NK-92 (cell line): ENCODE results near the gene INTS7.

Experiments used
- DNase-seq: peaks from one replicate; lab custom pipeline; 2025; ENCODE audit not compliant: unreplicated experiment; lab: John Stamatoyannopoulos, UW

INTS7 gene

DNA sequence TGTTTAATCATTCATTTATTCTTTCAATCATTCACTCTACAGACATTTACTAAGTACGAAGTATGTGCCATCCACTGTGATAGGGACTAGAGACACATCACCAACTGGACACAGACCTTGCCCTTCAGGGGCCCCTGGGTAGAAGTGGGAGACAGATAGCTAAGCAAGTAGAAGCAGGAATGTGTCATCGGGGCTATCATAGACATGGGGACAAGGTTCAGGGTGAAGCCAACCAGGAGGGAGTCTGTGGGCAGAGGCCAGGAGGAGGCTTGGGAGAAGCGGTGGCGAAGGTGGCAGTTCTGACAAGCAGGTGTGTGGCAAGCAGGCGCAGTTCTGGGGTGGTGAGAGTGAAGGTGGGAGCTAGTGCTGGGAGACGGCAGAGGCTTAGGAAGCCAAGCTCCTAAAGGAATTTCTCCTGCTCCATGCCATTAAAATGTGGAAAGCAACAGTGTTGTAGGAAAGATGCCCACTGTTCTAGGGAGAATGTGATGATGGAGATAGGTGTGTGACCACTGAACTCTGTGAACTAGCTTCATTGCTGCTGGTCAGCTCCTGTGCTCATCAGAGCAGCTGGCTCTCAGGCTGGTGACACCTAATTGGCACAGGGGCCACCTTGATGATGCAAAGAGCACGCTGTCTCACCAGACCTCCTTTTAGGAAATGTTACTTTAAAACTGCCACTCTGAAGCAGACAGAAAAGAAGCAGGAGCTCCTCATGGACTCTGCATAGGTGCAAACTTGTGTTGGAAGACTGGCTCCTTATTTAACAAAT is 125.1 kb downstream of the INTS7 start:
- no peak for DNase-seq

GRCh38 chr1:211909395-211909794 is 126.0 kb downstream of the INTS7 start:
- DNase-seq, result no peak

GRCh38 chr1:211908951-211909350 is 126.4 kb downstream of the INTS7 start:
- DNase-seq, result no peak

GRCh38 chr1:211908453-211908852 is 126.9 kb downstream of the INTS7 start:
- no peak for DNase-seq

GRCh38 chr1:211903490-211904245 is 131.7 kb downstream of the INTS7 start:
- no peak for DNase-seq

DNA sequence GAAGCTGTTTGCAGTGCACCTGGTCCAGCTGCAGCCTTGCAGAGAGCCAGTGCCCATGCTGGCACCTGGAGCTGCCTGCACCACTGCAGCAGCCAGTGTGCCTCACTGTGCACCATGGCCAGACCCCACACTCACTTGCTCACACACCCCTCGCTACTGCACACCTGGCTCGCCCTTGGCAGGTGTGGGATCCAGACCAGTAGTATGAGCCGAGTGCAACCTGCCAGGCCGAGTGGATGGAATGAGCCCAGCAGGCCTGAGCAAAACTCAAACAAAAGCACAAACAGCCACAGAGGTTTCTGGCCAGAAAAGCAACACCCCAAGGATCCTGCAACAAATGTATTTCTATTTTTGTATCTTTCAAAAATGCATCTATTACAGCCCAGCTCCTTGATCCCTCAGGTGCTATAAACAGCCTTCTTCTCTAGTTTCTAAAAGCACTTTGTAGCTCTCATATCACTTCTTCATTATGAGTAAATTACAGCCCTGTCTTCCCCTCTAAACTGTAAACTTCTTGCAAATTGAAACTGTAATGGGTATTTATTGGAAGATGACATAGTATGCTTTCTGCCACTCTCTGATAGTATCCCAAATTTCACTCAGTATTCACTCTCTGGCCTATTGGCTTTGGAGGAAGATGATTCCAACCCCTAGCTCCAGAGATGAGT is 132.6 kb downstream of the INTS7 start:
- DNase-seq, result no peak

DNA sequence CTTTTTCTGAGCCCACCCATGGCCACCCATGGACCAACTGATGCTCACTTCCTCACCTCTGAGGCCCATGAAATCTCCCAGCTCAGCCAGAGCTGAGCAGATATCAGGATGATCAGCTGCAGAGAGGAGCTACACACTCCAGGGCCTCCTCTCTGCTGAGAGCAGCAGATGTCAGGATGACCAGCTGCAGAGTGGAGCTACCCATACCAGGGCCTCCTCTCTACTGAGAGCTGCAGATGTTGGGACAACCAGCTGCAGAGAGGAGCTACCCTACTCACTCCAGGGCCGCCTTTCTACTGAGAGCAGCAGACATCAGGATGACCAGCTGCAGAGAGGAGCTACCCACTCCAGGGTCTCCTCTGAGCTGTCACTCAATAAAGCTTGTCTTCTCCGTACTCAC is 133.4 kb downstream of the INTS7 start:
- DNase-seq, result no peak

DNA sequence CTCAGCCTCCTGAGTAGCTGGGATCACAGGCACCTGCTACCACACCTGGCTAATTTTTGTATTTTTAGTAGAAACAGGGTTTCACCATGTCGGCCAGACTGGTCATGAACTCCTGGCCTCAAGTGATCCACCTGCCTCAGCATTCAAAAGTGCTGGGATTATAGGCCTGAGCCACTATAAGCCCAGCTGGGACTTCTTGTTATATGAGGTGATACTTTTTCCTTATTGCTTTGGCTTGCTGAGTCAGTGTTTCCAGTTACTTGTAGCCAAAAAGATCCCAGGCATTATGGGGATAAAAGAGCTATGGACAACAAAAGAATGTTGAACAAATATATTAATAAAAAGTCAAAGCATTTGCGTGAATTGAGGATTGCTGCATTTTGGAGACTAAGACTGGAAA is 134.9 kb downstream of the INTS7 start:
- no peak for DNase-seq

DNA sequence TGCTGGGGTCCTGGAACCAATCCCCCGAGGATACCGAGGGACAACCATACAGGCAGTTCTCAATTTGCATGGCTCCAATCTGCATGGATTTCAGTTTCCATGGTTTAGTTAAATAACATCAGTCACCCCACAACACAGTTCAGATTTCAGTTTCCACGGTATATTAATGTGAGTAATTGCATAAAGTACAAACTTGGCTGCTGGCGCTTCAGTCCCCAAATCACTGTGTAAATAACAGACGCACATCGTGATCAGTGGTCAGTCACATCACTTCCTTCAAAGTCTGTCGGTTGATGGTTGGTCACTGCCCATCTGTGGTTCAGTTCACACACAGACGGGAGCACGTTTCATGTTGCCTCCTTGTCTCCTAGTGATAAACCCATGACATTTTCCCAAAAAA is 138.4 kb downstream of the INTS7 start:
- no peak for DNase-seq

- no peak for DNase-seq
Observed at GRCh38 chr1:211895126-211895759, 140.1 kb downstream of the INTS7 start.

- DNase-seq, result no peak
Observed at GRCh38 chr1:211894312-211894711, 141.0 kb downstream of the INTS7 start.

GRCh38 chr1:211893260-211893659 is 142.1 kb downstream of the INTS7 start:
- no peak for DNase-seq

DNA sequence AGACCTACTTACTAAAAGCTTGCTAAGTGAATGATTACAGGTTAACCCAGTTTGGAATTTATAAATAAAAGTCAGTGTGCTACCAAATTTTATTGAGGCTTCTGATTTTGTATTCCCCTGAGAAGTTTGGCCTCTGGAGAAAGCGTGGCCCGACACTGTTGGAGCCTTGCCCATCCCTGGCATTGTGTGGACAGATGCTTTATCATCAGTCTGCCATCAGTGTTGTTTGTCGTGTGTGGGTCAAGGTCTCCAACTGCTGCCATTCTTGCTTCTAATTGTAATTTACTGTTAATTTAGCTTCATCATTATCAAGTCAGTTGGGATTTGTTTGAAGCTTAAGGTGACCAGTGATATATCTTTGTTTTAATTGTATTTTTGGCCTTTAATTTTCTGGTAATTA is 142.8 kb downstream of the INTS7 start:
- DNase-seq, result no peak

DNA sequence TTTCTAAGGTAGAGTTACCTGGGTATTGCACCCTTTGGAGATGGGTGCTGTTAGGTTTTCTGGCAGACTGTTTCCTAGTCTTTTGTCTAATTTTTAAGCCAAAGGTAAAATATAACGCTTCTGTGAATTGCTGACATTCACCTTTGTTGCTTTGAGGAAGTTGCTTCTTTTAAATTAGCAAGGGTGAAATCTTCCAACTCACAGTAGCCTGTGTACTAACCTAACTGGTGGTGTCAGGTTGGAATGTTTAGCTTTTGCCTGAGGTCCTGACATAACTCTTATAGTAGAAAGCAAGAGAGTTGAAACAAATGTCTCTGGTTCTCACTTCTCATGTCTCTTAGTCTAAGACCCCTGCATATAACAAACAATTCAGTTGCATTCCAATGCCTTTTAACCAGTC is 143.6 kb downstream of the INTS7 start:
- DNase-seq, result no peak
